NCI-H82 (cell line): ENCODE measurements around the gene VWC2.
"Not testable (repeated sequence)": the region's sequence is repeated elsewhere in the genome, so short reads cannot be mapped to it uniquely, and the experiment has no call there.

Experiments used
- DNase-seq: peaks from one replicate; lab custom pipeline; 2025; lab: John Stamatoyannopoulos, UW

Gene VWC2

GRCh38 chr7:49787980-49788379 is 14.5 kb downstream of the VWC2 start:
- no peak for DNase-seq

DNA sequence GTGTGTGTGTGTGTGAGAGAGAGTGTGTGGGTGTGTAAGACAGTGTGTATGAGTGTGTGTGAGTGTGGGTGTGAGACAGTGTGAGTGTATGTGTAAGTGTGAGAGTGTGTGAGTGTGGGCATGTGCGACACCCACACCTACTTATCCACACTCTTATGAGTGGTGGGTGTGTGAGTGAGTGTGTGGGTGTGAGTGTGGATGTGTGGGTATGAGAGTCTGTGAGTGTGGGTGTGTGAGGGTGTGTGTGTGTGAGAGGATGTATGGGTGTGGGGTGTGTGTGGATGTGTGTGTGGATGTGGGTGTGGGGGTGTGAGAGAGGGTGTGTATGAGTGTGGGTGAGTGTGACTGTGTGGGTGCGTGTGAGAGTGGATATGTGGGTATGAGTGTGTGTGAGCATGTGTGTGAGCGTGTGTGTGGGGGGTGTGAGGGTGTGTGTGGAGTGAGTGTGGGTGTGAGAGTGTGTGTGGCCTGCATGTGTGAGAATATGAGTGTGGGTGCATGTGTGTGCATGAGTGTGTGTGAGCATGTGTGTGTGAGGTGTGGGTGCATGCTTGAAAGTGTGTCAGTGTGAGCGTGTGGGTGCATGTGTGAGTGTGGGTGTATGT is 15.1 kb downstream of the VWC2 start:
- DNase-seq, result no peak

- peak; percentile 19 for DNase-seq
These were observed 16.3 kb downstream of the VWC2 start for GRCh38 chr7:49789736-49790135.

DNA sequence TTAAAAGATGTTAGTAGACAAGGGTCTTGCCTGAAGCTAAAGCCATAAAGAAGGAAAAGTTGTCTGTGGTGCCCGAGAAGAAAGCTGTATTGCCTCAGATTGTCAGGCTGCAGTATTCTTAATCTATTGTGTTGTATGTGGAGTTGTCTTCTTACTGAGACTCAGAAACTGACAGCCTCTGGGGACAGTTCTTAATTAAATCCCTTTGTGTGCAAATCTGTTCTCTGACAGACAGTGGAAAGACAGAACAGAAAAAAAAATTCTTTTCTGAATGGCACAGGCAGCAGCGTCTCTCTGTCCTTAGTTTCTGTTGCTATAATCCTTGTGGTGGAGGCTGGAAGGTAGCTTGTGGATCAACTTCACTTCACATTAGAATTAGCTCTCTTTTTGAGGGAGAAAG is 16.8 kb downstream of the VWC2 start:
- DNase-seq, result peak; percentile 50

GRCh38 chr7:49791088-49791741 is 17.8 kb downstream of the VWC2 start:
- DNase-seq, result peak; percentile 77

DNA sequence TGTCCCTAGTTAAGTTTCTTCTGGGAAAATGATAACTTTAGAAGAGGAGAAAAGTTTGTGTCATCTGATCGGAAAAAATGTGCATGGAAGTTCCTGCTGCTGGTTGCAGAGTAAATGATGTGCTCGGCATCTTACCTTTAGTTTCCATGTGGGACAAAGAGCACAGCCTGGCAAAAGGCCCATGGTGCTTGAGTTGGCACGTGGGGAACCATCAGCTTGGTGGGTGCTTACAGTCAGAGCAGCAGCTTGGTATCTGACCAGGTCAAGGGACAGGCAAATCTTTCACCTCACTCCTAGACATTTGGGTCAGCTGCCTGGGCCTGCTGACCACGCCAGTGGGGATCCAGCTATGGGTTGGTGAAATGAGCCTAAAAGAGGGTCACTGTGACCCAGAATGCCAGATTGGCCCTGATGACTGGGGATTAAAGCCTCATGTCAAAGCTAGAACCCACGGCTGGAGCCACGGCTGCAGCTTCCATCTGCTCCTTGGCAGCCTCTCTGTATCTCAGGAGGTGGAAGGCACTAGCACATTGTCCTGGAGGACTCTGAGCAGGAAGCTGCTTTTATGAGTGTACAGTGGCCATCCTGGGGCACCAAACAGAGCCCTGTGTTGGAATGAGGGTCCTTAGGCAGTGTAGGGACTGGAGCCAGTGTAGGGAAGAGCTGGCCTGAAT is 24.7 kb downstream of the VWC2 start:
- no peak for DNase-seq

- no peak for DNase-seq
These were observed 26.6 kb downstream of the VWC2 start for GRCh38 chr7:49800031-49800430.

DNA sequence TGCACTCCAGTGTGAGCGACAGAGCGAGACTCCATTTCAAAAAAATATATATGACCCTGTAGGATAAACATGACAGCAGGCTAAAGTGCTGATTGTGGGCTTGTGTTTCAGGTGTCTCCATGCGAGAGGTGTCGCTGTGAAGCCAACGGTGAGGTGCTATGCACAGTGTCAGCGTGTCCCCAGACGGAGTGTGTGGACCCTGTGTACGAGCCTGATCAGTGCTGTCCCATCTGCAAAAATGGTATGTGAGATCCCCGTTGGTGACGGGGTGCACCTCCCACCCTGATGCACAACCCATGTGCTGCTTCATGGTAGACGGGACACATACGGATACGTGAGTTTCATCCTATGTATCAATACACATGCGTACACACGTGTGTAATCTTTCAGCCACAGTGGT is 29.2 kb downstream of the VWC2 start:
- no peak for DNase-seq

GRCh38 chr7:49803812-49804211 is 30.4 kb downstream of the VWC2 start:
- no peak for DNase-seq

DNA sequence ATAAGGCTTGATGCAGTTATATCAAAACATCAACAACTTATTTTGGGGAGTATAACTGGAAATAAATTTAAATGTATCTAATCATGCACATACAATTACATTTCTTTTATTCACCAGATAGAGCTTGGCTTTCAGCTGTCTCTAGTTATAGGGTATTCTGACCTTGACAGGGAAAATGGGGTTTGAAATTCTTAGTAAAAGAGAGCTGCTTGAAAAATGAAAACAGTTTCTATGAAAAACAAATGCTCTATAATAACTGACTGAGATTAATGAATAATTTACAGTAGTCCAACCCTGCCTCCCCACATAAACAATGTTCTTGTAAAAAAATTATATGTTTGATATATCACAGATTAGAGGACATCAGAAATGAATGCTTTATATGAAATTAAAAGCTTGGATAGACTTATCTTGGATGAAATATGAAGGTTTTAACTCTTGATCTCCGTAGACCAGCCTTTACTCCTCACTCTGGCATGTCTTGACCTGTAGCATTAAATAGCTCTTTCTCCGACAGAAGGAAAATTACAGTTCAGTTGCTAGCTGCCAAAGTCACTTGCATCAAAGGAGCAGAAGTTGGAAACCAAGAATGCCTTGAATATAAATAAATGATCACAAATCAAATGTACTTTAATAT is 32.1 kb downstream of the VWC2 start:
- DNase-seq, result no peak

- peak; percentile 32 for DNase-seq
These were observed 39.1 kb downstream of the VWC2 start for GRCh38 chr7:49812534-49812933.

DNA sequence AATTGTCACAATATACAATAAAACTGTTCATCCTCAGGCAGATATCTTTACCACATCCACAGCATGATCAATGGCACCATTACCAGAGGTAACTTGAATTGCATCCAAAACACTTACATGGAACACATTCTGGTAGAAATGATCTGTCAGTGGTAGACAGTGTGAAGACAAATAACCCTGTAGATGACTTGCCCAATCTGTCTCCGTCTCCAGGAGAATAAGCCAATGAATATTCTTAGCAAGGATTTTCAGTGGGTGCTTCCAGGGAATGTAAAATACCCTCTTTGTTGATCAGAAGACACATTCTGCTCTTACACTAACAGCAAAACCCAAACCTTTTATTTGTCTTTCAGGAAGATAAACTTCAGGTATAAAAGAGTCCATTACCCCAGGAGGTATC is 43.8 kb downstream of the VWC2 start:
- DNase-seq, result peak; percentile 9

- no peak for DNase-seq
These were observed 47.7 kb downstream of the VWC2 start for GRCh38 chr7:49821181-49821580.

- no peak for DNase-seq
These were observed 49.4 kb downstream of the VWC2 start for GRCh38 chr7:49822856-49823255.

GRCh38 chr7:49823566-49823965 is 50.1 kb downstream of the VWC2 start:
- DNase-seq, result no peak

- DNase-seq, result peak; percentile 79
These were observed 66.6 kb downstream of the VWC2 start for GRCh38 chr7:49839863-49840645.

GRCh38 chr7:49840751-49841405 is 67.4 kb downstream of the VWC2 start:
- no peak for DNase-seq

DNA sequence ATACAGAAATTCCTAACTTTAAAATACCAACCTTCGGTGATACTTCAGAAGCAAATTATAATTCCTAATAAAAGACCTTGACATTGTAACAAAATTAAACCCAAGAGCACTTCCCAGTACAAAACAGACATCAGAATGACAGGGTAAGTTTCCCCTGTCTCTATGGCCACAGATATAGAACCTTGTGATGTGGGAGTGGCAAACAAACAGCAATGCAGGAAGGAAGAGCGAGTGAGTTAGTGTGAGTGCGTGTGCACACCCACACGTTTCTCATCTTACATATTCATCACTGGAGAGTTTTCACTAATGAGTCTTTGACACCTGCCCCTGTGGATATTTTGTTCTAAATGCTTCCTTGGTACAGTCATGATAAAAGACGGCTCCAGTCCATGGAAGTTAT is 72.2 kb downstream of the VWC2 start:
- no peak for DNase-seq

DNA sequence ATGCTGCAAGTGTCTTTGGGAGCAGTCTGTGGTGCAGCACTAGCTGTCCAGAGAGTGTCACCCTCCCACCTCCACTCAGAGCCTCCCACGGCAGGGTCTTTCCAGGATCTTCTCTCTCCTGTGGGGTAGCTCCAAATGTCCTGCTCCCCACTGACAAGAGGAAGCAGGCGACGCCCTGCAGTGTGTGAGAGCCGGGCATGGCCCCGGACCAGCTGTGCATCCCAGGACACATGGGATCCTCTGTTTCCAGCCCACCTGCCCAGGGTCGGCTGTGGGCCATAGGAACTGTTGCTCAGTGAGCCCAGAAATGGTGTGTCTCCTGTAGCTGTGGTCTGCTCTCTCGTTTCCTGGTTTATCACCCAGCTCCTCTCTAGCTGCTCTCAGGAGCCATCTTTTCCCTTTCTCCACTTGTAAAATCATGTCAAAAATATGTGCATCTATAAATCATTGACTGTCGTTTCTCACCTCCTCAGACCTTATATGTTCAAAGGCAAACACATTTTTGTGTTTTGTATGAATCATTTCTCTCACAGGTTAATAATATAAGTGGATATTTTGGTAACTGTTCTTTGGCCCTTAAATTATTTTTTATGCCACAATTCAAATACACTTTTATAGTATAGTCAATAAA is 74.9 kb downstream of the VWC2 start:
- DNase-seq, result no peak

DNA sequence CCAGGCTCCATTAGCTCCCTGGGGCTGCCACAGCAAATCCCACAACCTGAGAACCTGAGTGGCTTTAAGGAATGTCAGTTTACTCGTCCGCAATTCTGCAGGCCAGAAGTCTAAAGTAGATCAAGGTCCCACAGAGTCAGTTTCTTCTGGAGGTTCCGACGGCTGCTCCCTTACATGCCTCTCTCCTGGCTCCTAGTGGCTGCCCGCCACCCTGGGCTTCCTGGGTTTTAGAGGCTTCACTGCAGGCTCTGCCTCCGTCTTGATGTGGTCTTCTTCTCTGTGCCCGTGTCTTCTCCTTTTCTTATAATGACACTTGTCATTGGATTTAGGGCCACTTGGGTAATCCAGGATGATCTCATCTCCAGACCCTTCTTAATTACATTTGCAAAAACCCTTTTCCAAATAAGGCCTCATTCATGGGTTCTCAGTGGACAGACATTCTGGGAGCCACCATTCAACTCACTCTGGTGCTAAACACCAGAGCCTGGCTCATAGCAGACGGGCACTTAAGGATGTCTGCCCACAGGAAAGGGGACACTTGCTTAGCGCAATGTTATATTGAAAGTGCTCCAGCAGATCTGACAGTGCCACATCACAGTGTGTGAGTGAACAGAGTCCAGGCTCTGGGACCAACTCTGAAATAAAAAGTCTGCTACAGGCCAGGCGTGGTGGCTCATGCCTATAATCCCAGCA is 77.6 kb downstream of the VWC2 start:
- DNase-seq, result peak; percentile 61

- DNase-seq, result not testable (repeated sequence)
These were observed 78.1 kb downstream of the VWC2 start for GRCh38 chr7:49851614-49851934.
